ENCODE data around the gene GNG7. TPM values are rescaled to one million over a fixed set of nuclear protein-coding genes. Genes with fewer than 3 reads are reported as not detected.

Gene GNG7
- polyA plus RNA-seq, 1 of the 3 experiments (the other 2 are of a cell fraction), result 2.2 TPM

DNA sequence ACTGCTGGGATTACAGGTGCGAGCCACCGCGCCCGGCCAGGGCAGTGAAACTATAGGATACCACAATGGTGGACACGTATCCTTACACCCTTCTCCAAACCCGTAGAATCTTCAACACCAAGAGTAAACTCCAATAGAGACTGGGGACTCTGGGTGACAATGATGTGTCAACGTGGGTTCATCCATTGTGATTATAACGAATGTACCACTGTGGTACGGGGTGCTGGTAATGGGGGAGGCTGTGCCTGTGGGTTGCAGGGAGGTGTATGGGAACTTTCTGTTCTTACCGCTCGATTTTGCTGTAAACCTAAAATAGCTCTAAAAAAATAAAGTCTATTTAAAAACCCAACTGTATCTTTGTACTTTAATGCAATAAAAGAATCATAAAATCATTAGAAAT is 11.6 kb downstream of the GNG7 start:
- no peaks in the 10 kb centered on the region for H4K20me1 ChIP-seq (ENCODE audit: insufficient read depth)
- 84% methylated on average over 11 of the region's 11 CpGs for WGBS (ENCODE audit: low lambda C conversion rate)
- no peaks in the 10 kb centered on the region for H3K79me2 ChIP-seq (ENCODE audit: insufficient read depth)
- ChIA-PET CTCF (interaction anchor here (1.2 kb wide), 1 partner anchor 58 kb away, joined by 4 read pairs; no protein-coding TSS in a partner anchor), POLR2A (no interaction called here)
- no peak overlapping the region for H3K27ac ChIP-seq (ENCODE audit: low read depth in 2 of 2, low read length in 1 of 2)
- no peak for TF ChIP-seq FOSL2 (IDR thresholded peaks at IDR 0.05; ENCODE audit: borderline replicate concordance, low read depth)
- no peak for TF ChIP-seq TCF12 (IDR thresholded peaks at IDR 0.05)
- TF ChIP-seq NFIC (IDR thresholded peaks at IDR 0.05; ENCODE audit: borderline replicate concordance), result no peak
- no peak for TF ChIP-seq TAF1 (IDR thresholded peaks at IDR 0.05; ENCODE audit: borderline replicate concordance, low read depth, low read length)
- no peak for TF ChIP-seq RXRA (IDR thresholded peaks at IDR 0.05; ENCODE audit: borderline replicate concordance, low read depth)
- no peak overlapping the region for H2AFZ ChIP-seq (ENCODE audit: low read depth)
- no peaks in the 10 kb centered on the region; a peak in 1 of 4 replicates for H3K4me1 ChIP-seq (ENCODE audit: control insufficient read depth in 1 of 2, insufficient read depth in 2 of 2, low read depth in 1 of 2, low read length in 1 of 2)
- H3K9me2 ChIP-seq, result no peaks in the 10 kb centered on the region
- H3K4me3 ChIP-seq (ENCODE audit: low read depth in 2 of 2, low read length in 1 of 2), result no peak overlapping the region
- no peaks in the 10 kb centered on the region for H3K27me3 ChIP-seq (ENCODE audit: insufficient read depth)
- H3K36me3 ChIP-seq (replicated peaks in 1 of 2; ENCODE audit: control insufficient read depth in 1 of 2, insufficient read depth in 2 of 2, low read length in 1 of 2), result no peaks in the 10 kb centered on the region
- DNase-seq, result no peak
- H3K9ac ChIP-seq, result no peak overlapping the region
- H3F3A ChIP-seq (replicated peaks; ENCODE audit: insufficient read depth), result no peaks in the 10 kb centered on the region
- no peak overlapping the region for H3K4me2 ChIP-seq
- H3K9me3 ChIP-seq, result no peaks in the 10 kb centered on the region

DNA sequence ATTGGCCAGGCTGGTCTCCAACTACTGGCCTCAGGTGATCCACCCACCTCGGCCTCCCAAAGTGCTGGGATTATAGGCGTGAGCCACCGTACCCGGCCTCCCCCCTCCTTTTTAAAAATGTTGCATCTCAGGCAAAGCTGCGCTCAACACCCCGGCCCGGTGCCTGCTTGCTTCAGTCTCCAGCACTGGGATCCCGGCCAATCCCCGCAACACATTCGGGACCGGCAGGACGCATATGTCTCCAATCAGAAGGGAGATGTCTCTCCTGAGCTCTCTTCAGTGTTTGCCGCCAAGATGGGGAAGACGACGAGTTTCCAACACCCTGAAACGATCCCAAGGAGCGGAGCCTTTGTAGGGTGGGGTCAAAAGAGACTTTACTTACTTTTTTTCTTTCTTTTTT is 16.1 kb downstream of the GNG7 start:
- Histone ChIP-seq H3K4me3 (ENCODE audit: low read depth in 2 of 2, low read length in 1 of 2) (no peak overlapping the region), H3K79me2 (ENCODE audit: insufficient read depth) (no peaks in the 10 kb centered on the region), H3K9me2 (no peaks in the 10 kb centered on the region), H3K4me1 (ENCODE audit: control insufficient read depth in 1 of 2, insufficient read depth in 2 of 2, low read depth in 1 of 2, low read length in 1 of 2) (no peaks in the 10 kb centered on the region), H2AFZ (ENCODE audit: low read depth) (no peak overlapping the region), H3F3A (replicated peaks; ENCODE audit: insufficient read depth) (no peaks in the 10 kb centered on the region), H3K27me3 (ENCODE audit: insufficient read depth) (no peaks in the 10 kb centered on the region), H3K4me2 (no peak overlapping the region), H4K20me1 (ENCODE audit: insufficient read depth) (no peaks in the 10 kb centered on the region), H3K9ac (no peak overlapping the region), H3K27ac (ENCODE audit: low read depth in 2 of 2, low read length in 1 of 2) (no peak overlapping the region), H3K36me3 (replicated peaks in 1 of 2; ENCODE audit: control insufficient read depth in 1 of 2, insufficient read depth in 2 of 2, low read length in 1 of 2) (no peaks in the 10 kb centered on the region), H3K9me3 (no peaks in the 10 kb centered on the region)
- whole genome bisulfite sequencing (ENCODE audit: low lambda C conversion rate), result 78% methylated on average over 17 of the region's 17 CpGs
- TF ChIP-seq MXI1 (IDR thresholded peaks at IDR 0.05; ENCODE audit: low read depth, low read length), result no peak
- TF ChIP-seq POLR2AphosphoS5 (IDR thresholded peaks at IDR 0.05; ENCODE audit: low read depth, low read length), result no peak
- no peak for TF ChIP-seq SIN3A (IDR thresholded peaks at IDR 0.05; ENCODE audit: borderline replicate concordance, low read depth, low read length)
- TF ChIP-seq, protein P1, sequence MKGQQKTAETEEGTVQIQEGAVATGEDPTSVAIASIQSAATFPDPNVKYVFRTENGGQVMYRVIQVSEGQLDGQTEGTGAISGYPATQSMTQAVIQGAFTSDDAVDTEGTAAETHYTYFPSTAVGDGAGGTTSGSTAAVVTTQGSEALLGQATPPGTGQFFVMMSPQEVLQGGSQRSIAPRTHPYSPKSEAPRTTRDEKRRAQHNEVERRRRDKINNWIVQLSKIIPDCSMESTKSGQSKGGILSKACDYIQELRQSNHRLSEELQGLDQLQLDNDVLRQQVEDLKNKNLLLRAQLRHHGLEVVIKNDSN (IDR thresholded peaks at IDR 0.05; ENCODE audit: borderline replicate concordance, low read depth), result no peak
- no peak for TF ChIP-seq JUND (IDR thresholded peaks at IDR 0.05)
- TF ChIP-seq, protein P2, sequence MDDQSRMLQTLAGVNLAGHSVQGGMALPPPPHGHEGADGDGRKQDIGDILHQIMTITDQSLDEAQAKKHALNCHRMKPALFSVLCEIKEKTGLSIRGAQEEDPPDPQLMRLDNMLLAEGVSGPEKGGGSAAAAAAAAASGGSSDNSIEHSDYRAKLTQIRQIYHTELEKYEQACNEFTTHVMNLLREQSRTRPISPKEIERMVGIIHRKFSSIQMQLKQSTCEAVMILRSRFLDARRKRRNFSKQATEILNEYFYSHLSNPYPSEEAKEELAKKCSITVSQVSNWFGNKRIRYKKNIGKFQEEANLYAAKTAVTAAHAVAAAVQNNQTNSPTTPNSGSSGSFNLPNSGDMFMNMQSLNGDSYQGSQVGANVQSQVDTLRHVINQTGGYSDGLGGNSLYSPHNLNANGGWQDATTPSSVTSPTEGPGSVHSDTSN (IDR thresholded peaks at IDR 0.05), result no peak
- no peak for TF ChIP-seq EZH2phosphoT487 (IDR thresholded peaks at IDR 0.05; ENCODE audit: borderline replicate concordance, low read depth)
- TF ChIP-seq MEF2A (IDR thresholded peaks at IDR 0.05; ENCODE audit: borderline replicate concordance, low read depth), result no peak
- no peak for TF ChIP-seq RXRA (IDR thresholded peaks at IDR 0.05; ENCODE audit: borderline replicate concordance, low read depth)
- TF ChIP-seq, protein P3, sequence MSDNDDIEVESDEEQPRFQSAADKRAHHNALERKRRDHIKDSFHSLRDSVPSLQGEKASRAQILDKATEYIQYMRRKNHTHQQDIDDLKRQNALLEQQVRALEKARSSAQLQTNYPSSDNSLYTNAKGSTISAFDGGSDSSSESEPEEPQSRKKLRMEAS (IDR thresholded peaks at IDR 0.05; ENCODE audit: low read depth), result no peak
- TF ChIP-seq GABPA (IDR thresholded peaks at IDR 0.05; ENCODE audit: low read depth), result no peak
- TF ChIP-seq CHD2 (IDR thresholded peaks at IDR 0.05; ENCODE audit: low read length, partially characterized antibody), result no peak
- no peak for TF ChIP-seq ELF1 (IDR thresholded peaks at IDR 0.05)
- TF ChIP-seq TCF12 (IDR thresholded peaks at IDR 0.05), result no peak
- CTCF ChIA-PET, result interaction anchor here (1.0 to 1.5 kb wide), 2 partner anchors 15 to 38 kb away, joined by 3 to 4 read pairs; no protein-coding TSS in a partner anchor
- POLR2A ChIA-PET, result no interaction called here
- DNase-seq, result no peak
